Mesenchymal stem cell (in vitro differentiated cells and primary cell): ENCODE measurements around the gene KANSL3.
"Not testable (repeated sequence)": the region's sequence is repeated elsewhere in the genome, so short reads cannot be mapped to it uniquely, and the experiment has no call there.

Experiments used
- DNase-seq: peaks from one replicate; pipeline ENCODE4 v3.0.0-alpha.2; 2013
- H2AFZ ChIP-seq: one replicate; pipeline ENCODE4 v1.6.1; 2013; ENCODE audit warnings: low read depth, mild to moderate bottlenecking, control low read depth, inconsistent platforms, low read length, moderate library complexity
- H2AK5ac ChIP-seq: 2 replicates; pipeline ENCODE4 v1.6.1; 2013; ENCODE audit warnings: low read length, moderate library complexity, mild to moderate bottlenecking, inconsistent platforms; ENCODE audit not compliant: severe bottlenecking
- H2BK120ac ChIP-seq: one replicate; pipeline ENCODE4 v1.6.1; 2013; ENCODE audit warnings: low read depth, mild to moderate bottlenecking, inconsistent platforms, low read length, moderate library complexity
- H2BK12ac ChIP-seq, 2 experiments: one replicate each; pipeline ENCODE4 v1.6.1; 2013; ENCODE audit warnings: inconsistent platforms in 2 of 2, low read length in 2 of 2, mild to moderate bottlenecking in 2 of 2, moderate library complexity in 2 of 2, control low read depth in 1 of 2
- H2BK15ac ChIP-seq: one replicate; pipeline ENCODE4 v1.6.1; 2013; ENCODE audit warnings: mild to moderate bottlenecking, low read depth, inconsistent platforms; ENCODE audit not compliant: poor library complexity, severe bottlenecking
- H2BK5ac ChIP-seq: 2 replicates; pipeline ENCODE4 v1.6.1; 2013; ENCODE audit warnings: low read depth, mild to moderate bottlenecking, low read length, control low read depth, inconsistent platforms; ENCODE audit not compliant: poor library complexity, severe bottlenecking
- H3K14ac ChIP-seq, 2 experiments: one replicate each; pipeline ENCODE4 v1.6.1; 2013; ENCODE audit warnings: inconsistent platforms in 2 of 2, low read length in 2 of 2, control low read depth in 1 of 2, mild to moderate bottlenecking in 1 of 2, moderate library complexity in 1 of 2
- H3K18ac ChIP-seq, 2 experiments: one replicate each; pipeline ENCODE4 v1.6.1; 2013; ENCODE audit warnings: inconsistent platforms in 2 of 2, low read length in 2 of 2, control low read depth in 1 of 2, low read depth in 1 of 2, mild to moderate bottlenecking in 1 of 2
- H3K23ac ChIP-seq, 2 experiments: one replicate each; pipeline ENCODE4 v1.6.1; 2013; ENCODE audit warnings: inconsistent platforms in 2 of 2, low read length in 2 of 2, mild to moderate bottlenecking in 2 of 2, moderate library complexity in 2 of 2, control low read depth in 1 of 2
- H3K27ac ChIP-seq: 2 replicates; pipeline ENCODE4 v1.5.1; 2013; ENCODE audit warnings: mild to moderate bottlenecking, moderate library complexity, low read length, control low read depth, inconsistent platforms; ENCODE audit not compliant: poor library complexity, severe bottlenecking
- H3K27me3 ChIP-seq, 2 experiments: 2 replicates each; pipeline versions ENCODE4 v1.6.1 to v1.7.0; 2013; ENCODE audit warnings: low read length in 2 of 2, mild to moderate bottlenecking in 2 of 2, moderate library complexity in 2 of 2, control low read depth in 1 of 2, inconsistent platforms in 1 of 2; ENCODE audit not compliant: control insufficient read depth in 1 of 2, insufficient read depth in 1 of 2
- H3K36me3 ChIP-seq, 2 experiments: 2 replicates each; pipeline versions ENCODE4 v1.6.1 to v1.7.0; 2013; ENCODE audit warnings: low read length in 2 of 2, control low read depth in 1 of 2, inconsistent platforms in 1 of 2, low read depth in 1 of 2, mild to moderate bottlenecking in 1 of 2; ENCODE audit not compliant: insufficient read depth in 2 of 2, control insufficient read depth in 1 of 2
- H3K4ac ChIP-seq, 2 experiments: one replicate each; pipeline ENCODE4 v1.6.1; 2013; ENCODE audit warnings: inconsistent platforms in 2 of 2, low read length in 2 of 2, mild to moderate bottlenecking in 2 of 2, moderate library complexity in 2 of 2, control low read depth in 1 of 2, low read depth in 1 of 2
- H3K4me1 ChIP-seq: 2 replicates; pipeline ENCODE4 v1.6.1; 2013; ENCODE audit warnings: low read depth, low read length, control low read depth; ENCODE audit not compliant: control insufficient read depth, insufficient read depth
- H3K4me2 ChIP-seq: 2 replicates; pipeline ENCODE4 v1.6.1; 2013; ENCODE audit warnings: low read length, mild to moderate bottlenecking, inconsistent platforms; ENCODE audit not compliant: poor library complexity, severe bottlenecking
- H3K4me3 ChIP-seq, 2 experiments: 2 replicates each; pipeline versions ENCODE4 v1.5.1 to v1.7.0; 2013; ENCODE audit warnings: low read length in 2 of 2, mild to moderate bottlenecking in 2 of 2, control low read depth in 1 of 2, low read depth in 1 of 2; ENCODE audit not compliant: insufficient read depth in 1 of 2
- H3K79me1 ChIP-seq: replicated peaks from 2 replicates; pipeline ENCODE4 v1.6.1; 2013; ENCODE audit warnings: mild to moderate bottlenecking, control low read depth, low read length, inconsistent platforms; ENCODE audit not compliant: poor library complexity, severe bottlenecking
- H3K9ac ChIP-seq: 2 replicates; pipeline ENCODE4 v1.7.0; 2013; ENCODE audit warnings: mild to moderate bottlenecking, low read length, moderate library complexity
- H3K9me3 ChIP-seq: 2 replicates; pipeline ENCODE4 v1.7.0; 2013; ENCODE audit warnings: mild to moderate bottlenecking, low read length; ENCODE audit not compliant: control insufficient read depth
- H4K8ac ChIP-seq: one replicate; pipeline ENCODE4 v1.6.1; 2013; ENCODE audit warnings: inconsistent platforms, mild to moderate bottlenecking, low read length, moderate library complexity
- H4K91ac ChIP-seq: one replicate; pipeline ENCODE4 v1.6.1; 2013; ENCODE audit warnings: mild to moderate bottlenecking, low read length, inconsistent platforms
- WGBS: methylation state at CpG from one replicate; pipeline ENCODE4 v1.1.7; 2013; ENCODE audit warnings: mixed read lengths; 5-methylcytosine and 5-hydroxymethylcytosine counted together

KANSL3 gene

DNA sequence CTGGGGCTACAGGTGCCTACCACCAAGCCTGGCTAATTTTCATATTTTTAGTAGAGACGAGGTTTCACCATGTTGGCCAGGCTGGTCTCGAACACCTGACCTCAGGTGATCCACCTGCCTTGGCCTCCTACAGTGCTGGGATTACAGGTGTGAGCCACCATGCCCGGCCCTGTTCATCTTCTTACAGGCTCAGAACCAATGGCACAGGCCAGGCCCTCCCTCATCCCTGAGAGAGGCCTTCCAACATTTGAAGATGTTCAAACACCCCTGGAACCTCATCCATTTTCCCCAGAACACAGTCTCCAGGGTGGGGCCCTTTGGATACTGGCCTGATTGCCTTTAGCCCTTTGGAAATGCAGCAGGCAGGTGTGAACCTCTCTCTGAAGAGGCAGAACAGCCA lies 27.6 kb upstream of the KANSL3 start:
- not testable (repeated sequence) for H2AFZ ChIP-seq, DNase-seq, H3K36me3 ChIP-seq, H3K4ac ChIP-seq, H3K79me1 ChIP-seq, H3K4me1 ChIP-seq, H2BK5ac ChIP-seq, H3K4me3 ChIP-seq, H3K9me3 ChIP-seq, H3K14ac ChIP-seq, H4K91ac ChIP-seq, H3K4me2 ChIP-seq, H3K23ac ChIP-seq
- 95% methylated on average over 3 of the region's 3 CpGs for WGBS
- Histone ChIP-seq H4K8ac (peak overlapping the region; percentile 67), H2BK12ac (peak overlapping the region; percentile 71 to 85), H3K18ac (peak overlapping the region; percentile 6 to 53), H3K9ac (peak overlapping the region; percentile 79), H3K27me3 (peaks cover 0 to 11% of the 10 kb centered on the region in 2 experiments), H2BK120ac (peak overlapping the region; percentile 11), H3K27ac (peak overlapping the region; percentile 86), H2BK15ac (peak overlapping the region; percentile 87), H2AK5ac (peak overlapping the region; percentile 49)

DNA sequence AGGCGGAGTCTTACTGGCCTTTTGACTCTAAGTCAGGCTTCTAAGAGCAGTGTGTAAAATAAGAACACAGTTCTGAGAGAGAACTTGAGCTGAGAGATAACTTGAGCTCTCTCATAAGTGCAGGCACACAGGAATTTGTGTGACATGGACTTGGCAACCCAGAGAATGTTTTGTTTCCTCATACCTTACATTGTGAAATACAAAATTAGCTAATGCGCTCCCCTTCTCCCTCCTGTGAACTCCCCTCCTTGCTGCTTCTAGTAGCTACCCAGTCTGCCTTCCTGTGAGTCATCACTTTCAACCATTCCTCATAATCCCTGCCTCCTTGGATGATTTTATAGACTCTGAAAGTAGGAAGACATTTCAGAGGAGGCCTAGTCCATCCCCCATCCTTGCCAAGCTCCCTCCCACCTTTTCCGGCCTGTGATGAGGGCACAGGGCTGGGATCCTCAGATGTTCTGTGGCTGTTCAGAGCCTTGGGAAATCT lies 27.0 kb upstream of the KANSL3 start:
- Histone ChIP-seq H2BK15ac (no peak overlapping the region), H3K4ac (no peak overlapping the region), H3K4me1 (peaks cover 5% of the 10 kb centered on the region), H2AK5ac (no peak overlapping the region), H3K23ac (no peak overlapping the region), H3K9me3 (no peaks in the 10 kb centered on the region), H2BK5ac (peak overlapping the region; percentile 39), H3K18ac (no peak overlapping the region), H2BK120ac (no peak overlapping the region), H2AFZ (no peak overlapping the region), H3K36me3 (no peaks in the 10 kb centered on the region), H4K91ac (no peak overlapping the region), H3K14ac (no peak overlapping the region), H3K27ac (peak overlapping the region; percentile 86), H3K27me3 (peaks cover 0 to 11% of the 10 kb centered on the region in 2 experiments), H3K9ac (peak overlapping the region; percentile 79), H3K79me1 (no peaks in the 10 kb centered on the region), H3K4me3 (no peak overlapping the region), H2BK12ac (no peak overlapping the region), H3K4me2 (no peak overlapping the region), H4K8ac (no peak overlapping the region)
- WGBS = 68% methylated on average over 2 of the region's 3 CpGs
- DNase-seq = peak; percentile 98

GRCh38 chr2:96664366-96664925 lies 26.3 kb upstream of the KANSL3 start:
- DNase-seq = no peak
- no peak overlapping the region for H4K8ac ChIP-seq
- no peak overlapping the region for H2AK5ac ChIP-seq
- no peak overlapping the region for H3K23ac ChIP-seq
- no peak overlapping the region for H3K4ac ChIP-seq
- no peak overlapping the region for H2BK12ac ChIP-seq
- H3K14ac ChIP-seq = no peak overlapping the region
- H4K91ac ChIP-seq = no peak overlapping the region
- no peaks in the 10 kb centered on the region for H3K79me1 ChIP-seq
- H3K18ac ChIP-seq = no peak overlapping the region
- H2BK5ac ChIP-seq = no peak overlapping the region
- no peaks in the 10 kb centered on the region for H3K9me3 ChIP-seq
- H3K27me3 ChIP-seq = peaks cover 0 to 4% of the 10 kb centered on the region in 2 experiments
- WGBS = 100% methylated on average over 2 of the region's 3 CpGs
- no peak overlapping the region for H2BK15ac ChIP-seq
- no peak overlapping the region for H3K4me3 ChIP-seq
- peak overlapping the region; percentile 79 for H3K9ac ChIP-seq
- no peak overlapping the region for H2AFZ ChIP-seq
- peak overlapping the region; percentile 86 for H3K27ac ChIP-seq
- H3K4me1 ChIP-seq = peaks cover 5% of the 10 kb centered on the region
- H2BK120ac ChIP-seq = no peak overlapping the region
- H3K36me3 ChIP-seq = no peaks in the 10 kb centered on the region
- no peak overlapping the region for H3K4me2 ChIP-seq

- H3K79me1 ChIP-seq = no peaks in the 10 kb centered on the region
- H3K4me3 ChIP-seq = no peak overlapping the region
- peaks cover 5% of the 10 kb centered on the region for H3K4me1 ChIP-seq
- H3K23ac ChIP-seq = no peak overlapping the region
- peak overlapping the region; percentile 71 for H2BK15ac ChIP-seq
- H3K36me3 ChIP-seq = no peaks in the 10 kb centered on the region
- no peak overlapping the region for H3K4me2 ChIP-seq
- no peak overlapping the region for H2AFZ ChIP-seq
- no peak overlapping the region for H2BK5ac ChIP-seq
- 92% methylated on average over 6 of the region's 7 CpGs for WGBS
- no peak overlapping the region for H3K4ac ChIP-seq
- DNase-seq = no peak
- no peak overlapping the region for H2BK120ac ChIP-seq
- H3K9me3 ChIP-seq = no peaks in the 10 kb centered on the region
- H2AK5ac ChIP-seq = no peak overlapping the region
- H4K8ac ChIP-seq = no peak overlapping the region
- no peak overlapping the region for H3K14ac ChIP-seq
- H3K27ac ChIP-seq = no peak overlapping the region
- H3K27me3 ChIP-seq = no peaks in the 10 kb centered on the region
- no peak overlapping the region for H4K91ac ChIP-seq
- H3K18ac ChIP-seq = no peak overlapping the region
- H3K9ac ChIP-seq = no peak overlapping the region
- no peak overlapping the region for H2BK12ac ChIP-seq
Observed at GRCh38 chr2:96663829-96664228, 25.7 kb upstream of the KANSL3 start.
